ENCODE data around the gene GLA. TPM values are rescaled to one million over a fixed set of nuclear protein-coding genes. Genes with fewer than 3 reads are reported as not detected.

GLA gene
- total and polyA plus RNA-seq, 2 of the 13 experiments (the other 11 are each of a cell fraction or from before 2014, with no cell fraction given) = 31.4 to 59.3 TPM

- DNase-seq (ENCODE audit: low spot score) = no peak
These were observed 45.6 kb downstream of the GLA start for GRCh38 chrX:101362116-101362515.

GRCh38 chrX:101360390-101360789, 47.3 kb downstream of the GLA start:
- FAIRE-seq (no peak), ATAC-seq (no peak), DNase-seq (ENCODE audit: low spot score) (no peak)
- H3K27me3 ChIP-seq (ENCODE audit: control insufficient read depth in 1 of 2, insufficient read depth in 2 of 2, low read length in 2 of 2) = no peaks in the 10 kb centered on the region
- no peak overlapping the region for H3K4me3 ChIP-seq (replicated peaks in 1 of 3; ENCODE audit: insufficient read depth in 1 of 3, low read depth in 2 of 3, low read length in 3 of 3)
- no peak overlapping the region for H2AFZ ChIP-seq (ENCODE audit: low read length)
- no peaks in the 10 kb centered on the region for H3K4me1 ChIP-seq (ENCODE audit: insufficient read depth, low read length)
- intact Hi-C loops (cut with micrococcal nuclease; ENCODE audit: unreplicated experiment) (no loop called here), in situ Hi-C loops (cut with HindIII; ENCODE audit: extremely low pct_ligation_motif_present, low pct_unique_long_range_greater_than_20kb) (no loop called here)
- H3K4me2 ChIP-seq (ENCODE audit: low read depth, low read length) = no peak overlapping the region
- H4K20me1 ChIP-seq (ENCODE audit: insufficient read depth, low read length) = no peaks in the 10 kb centered on the region
- BruUV-seq (replicated peaks) = no TSS peak
- H3K27ac ChIP-seq (ENCODE audit: extremely low read length, insufficient read depth, low read length) = no peak overlapping the region
- CTCF ChIA-PET (ENCODE audit: low intra/inter-chr PET ratio, low total read pairs) = no interaction called here
- POLR2A ChIA-PET = no interaction called here
- WGBS (ENCODE audit: low lambda C conversion rate) = 100% methylated on average over 1 of the region's 7 CpGs
- no peak overlapping the region for H3K9ac ChIP-seq (ENCODE audit: insufficient read depth, low read depth, low read length)
- no peaks in the 10 kb centered on the region for H3K36me3 ChIP-seq (replicated peaks in 1 of 2; ENCODE audit: control insufficient read depth in 1 of 2, insufficient read depth in 2 of 2, low read length in 2 of 2)
- H3K79me2 ChIP-seq (ENCODE audit: insufficient read depth, low read length) = no peaks in the 10 kb centered on the region
- H3K9me3 ChIP-seq (ENCODE audit: low read length) = no peaks in the 10 kb centered on the region
- TF ChIP-seq ZHX1 (CRISPR knock-in tag; IDR thresholded peaks at IDR 0.05; ENCODE audit: low read depth) = no peak
- TF ChIP-seq ZNF878 (CRISPR knock-in tag; IDR thresholded peaks at IDR 0.05) = no peak
- TF ChIP-seq MTA1 (CRISPR knock-in tag; IDR thresholded peaks at IDR 0.05; ENCODE audit: borderline replicate concordance) = no peak
- no peak for TF ChIP-seq NFE2L2 (IDR thresholded peaks at IDR 0.05; ENCODE audit: low read length)
- TF ChIP-seq ZFP36L2 (CRISPR knock-in tag; IDR thresholded peaks at IDR 0.05) = no peak
- TF ChIP-seq ARID4A (CRISPR knock-in tag; IDR thresholded peaks at IDR 0.05; ENCODE audit: borderline replicate concordance) = no peak
- no peak for TF ChIP-seq PITX1 (CRISPR knock-in tag; IDR thresholded peaks at IDR 0.05)

More at GRCh38 chrX:101362116-101362515, 45.6 kb downstream of the GLA start:
- in situ Hi-C loops (cut with HindIII; ENCODE audit: extremely low pct_ligation_motif_present, low pct_unique_long_range_greater_than_20kb) (no loop called here), intact Hi-C loops (cut with micrococcal nuclease; ENCODE audit: unreplicated experiment) (no loop called here)
- H4K20me1 ChIP-seq (ENCODE audit: insufficient read depth, low read length) = no peaks in the 10 kb centered on the region
- no peak overlapping the region for H3K27ac ChIP-seq (ENCODE audit: extremely low read length, insufficient read depth, low read length)
- no peak overlapping the region for H2AFZ ChIP-seq (ENCODE audit: low read length)
- no TSS peak for BruUV-seq (replicated peaks)
- ChIA-PET CTCF (ENCODE audit: low intra/inter-chr PET ratio, low total read pairs) (no interaction called here), POLR2A (no interaction called here)
- H3K4me1 ChIP-seq (ENCODE audit: insufficient read depth, low read length) = no peaks in the 10 kb centered on the region
- H3K9ac ChIP-seq (ENCODE audit: insufficient read depth, low read depth, low read length) = no peak overlapping the region
- H3K4me3 ChIP-seq (replicated peaks in 1 of 3; ENCODE audit: insufficient read depth in 1 of 3, low read depth in 2 of 3, low read length in 3 of 3) = no peak overlapping the region
- TF ChIP-seq MEF2D (CRISPR knock-in tag; IDR thresholded peaks at IDR 0.05) = no peak
- no peak for TF ChIP-seq MIER2 (CRISPR knock-in tag; IDR thresholded peaks at IDR 0.05)
- no peak for TF ChIP-seq IKZF1 (IDR thresholded peaks at IDR 0.05)
- no peak for TF ChIP-seq SIX1 (CRISPR knock-in tag; IDR thresholded peaks at IDR 0.05; ENCODE audit: borderline replicate concordance)
- TF ChIP-seq ZNF230 (CRISPR knock-in tag; IDR thresholded peaks at IDR 0.05) = no peak
- TF ChIP-seq ZNF883 (CRISPR knock-in tag; IDR thresholded peaks at IDR 0.05; ENCODE audit: not compliant biosample characterization) = no peak
- no peak for TF ChIP-seq ZNF335 (CRISPR knock-in tag; IDR thresholded peaks at IDR 0.05)
- TF ChIP-seq MYPOP (CRISPR knock-in tag; IDR thresholded peaks at IDR 0.05) = no peak
- H3K36me3 ChIP-seq (replicated peaks in 1 of 2; ENCODE audit: control insufficient read depth in 1 of 2, insufficient read depth in 2 of 2, low read length in 2 of 2) = no peaks in the 10 kb centered on the region
- FAIRE-seq (no peak), ATAC-seq (no peak)
- 100% methylated on average over 1 of the region's 3 CpGs for WGBS (ENCODE audit: low lambda C conversion rate)
- no peaks in the 10 kb centered on the region for H3K27me3 ChIP-seq (ENCODE audit: control insufficient read depth in 1 of 2, insufficient read depth in 2 of 2, low read length in 2 of 2)
- H3K9me3 ChIP-seq (ENCODE audit: low read length) = no peaks in the 10 kb centered on the region
- no peak overlapping the region for H3K4me2 ChIP-seq (ENCODE audit: low read depth, low read length)
- H3K79me2 ChIP-seq (ENCODE audit: insufficient read depth, low read length) = no peaks in the 10 kb centered on the region

Measured in HepG2 (cell line).